Right kidney (tissue), 1 donor: ENCODE results near the gene HPS4.
"Not testable (repeated sequence)": the region's sequence is repeated elsewhere in the genome, so short reads cannot be mapped to it uniquely, and the experiment has no call there.

Source experiments
- DNase-seq: peaks from one replicate; pipeline ENCODE4 v3.0.0-alpha.2; 2016

HPS4 gene

DNA sequence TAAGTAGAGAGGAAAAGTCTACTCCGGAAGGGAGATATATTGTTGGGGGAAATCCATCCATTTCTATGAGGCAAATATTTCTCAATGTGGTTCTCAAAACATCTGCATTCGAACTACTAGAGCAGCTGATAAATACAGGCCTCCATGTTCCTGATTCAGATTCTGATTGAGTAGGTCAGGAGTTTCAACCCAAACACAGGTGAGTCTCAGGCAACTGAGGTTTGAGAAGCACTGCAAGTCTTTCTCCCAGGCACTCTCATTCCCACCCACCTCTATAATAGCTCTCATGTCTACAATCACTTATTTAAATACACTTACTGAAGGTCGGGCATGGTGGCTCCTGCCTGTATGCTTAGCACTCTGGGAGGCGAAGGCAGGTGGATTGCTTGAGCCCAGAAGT is 69.2 kb downstream of the HPS4 start:
- no peak for DNase-seq

DNA sequence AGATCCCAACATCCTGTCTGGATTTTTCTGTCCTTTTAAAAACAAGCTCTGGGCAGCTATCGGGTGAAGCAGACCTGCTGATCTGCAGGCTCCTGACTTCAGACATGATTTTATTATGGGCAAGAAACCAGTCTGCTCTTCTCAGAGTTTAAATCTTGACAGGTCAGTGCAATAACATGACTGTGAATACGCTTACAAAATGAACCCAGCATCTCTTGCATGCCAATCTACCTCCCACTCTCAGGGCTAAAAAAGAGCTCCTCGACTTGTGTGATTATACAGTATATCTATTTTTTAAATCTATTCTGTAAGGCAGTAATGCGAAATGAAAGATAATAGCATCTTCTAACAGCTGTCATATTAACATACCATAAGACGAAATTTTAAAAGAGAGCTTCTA is 73.2 kb downstream of the HPS4 start:
- no peak for DNase-seq

DNA sequence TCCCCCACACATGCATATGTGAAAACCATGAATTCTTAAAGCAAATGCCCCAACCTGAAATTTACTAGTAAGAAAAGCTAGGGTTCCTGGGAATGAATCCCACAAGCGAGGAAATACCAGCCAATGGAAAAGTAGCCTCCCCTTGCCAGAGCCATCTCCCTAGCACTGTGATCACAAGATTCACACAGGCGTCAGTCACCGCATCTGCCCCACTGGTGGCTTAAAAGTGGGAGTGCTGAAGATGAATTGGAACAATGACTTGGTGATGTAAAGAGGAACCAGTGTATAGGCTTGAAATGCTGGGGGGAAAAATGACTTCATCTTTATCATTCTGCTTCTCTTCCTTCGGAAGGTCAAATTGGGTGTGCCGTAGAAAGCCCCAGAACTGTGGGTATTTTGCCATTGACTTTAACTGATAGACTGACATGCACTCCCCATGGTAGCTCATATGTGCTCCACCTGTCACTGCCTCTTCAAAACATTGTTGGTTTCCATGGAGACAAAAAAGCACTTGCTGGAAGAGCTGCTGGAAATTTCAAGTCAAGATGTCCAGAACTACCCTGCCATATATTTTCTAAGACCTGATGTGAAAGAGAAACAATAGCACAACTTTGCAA is 73.8 kb downstream of the HPS4 start:
- no peak for DNase-seq

DNA sequence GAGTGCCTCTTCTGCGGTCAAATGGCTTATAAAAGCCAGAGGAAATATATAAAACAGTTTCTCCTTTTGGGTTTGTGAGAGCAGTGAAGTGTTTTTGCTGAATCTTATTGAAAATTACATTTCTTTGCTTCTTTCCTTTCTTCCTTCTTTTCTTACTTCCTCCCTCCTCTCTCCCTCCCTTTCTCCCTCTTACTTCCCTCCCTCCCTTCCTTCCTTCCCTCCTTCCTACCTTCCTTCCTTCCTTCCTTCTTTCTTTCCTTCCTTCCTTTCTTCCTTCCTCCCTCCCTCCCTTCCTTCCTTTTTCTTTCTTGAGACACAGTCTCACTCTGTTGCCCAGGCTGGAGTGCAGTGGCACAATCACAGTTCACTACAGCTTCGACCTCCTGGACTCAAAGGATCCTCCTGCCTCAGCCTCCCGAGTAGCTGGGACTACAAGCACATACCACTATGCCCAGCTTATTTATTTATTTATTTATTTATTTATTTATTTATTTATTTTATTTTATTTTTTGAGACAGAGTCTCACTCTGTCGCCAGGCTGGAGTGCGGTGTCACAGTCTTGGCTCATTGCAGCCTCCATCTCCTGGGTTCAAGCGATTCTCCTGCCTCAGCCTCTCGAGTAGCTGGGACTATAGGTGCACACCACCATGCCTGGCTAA is 74.9 kb downstream of the HPS4 start:
- not testable (repeated sequence) for DNase-seq

DNA sequence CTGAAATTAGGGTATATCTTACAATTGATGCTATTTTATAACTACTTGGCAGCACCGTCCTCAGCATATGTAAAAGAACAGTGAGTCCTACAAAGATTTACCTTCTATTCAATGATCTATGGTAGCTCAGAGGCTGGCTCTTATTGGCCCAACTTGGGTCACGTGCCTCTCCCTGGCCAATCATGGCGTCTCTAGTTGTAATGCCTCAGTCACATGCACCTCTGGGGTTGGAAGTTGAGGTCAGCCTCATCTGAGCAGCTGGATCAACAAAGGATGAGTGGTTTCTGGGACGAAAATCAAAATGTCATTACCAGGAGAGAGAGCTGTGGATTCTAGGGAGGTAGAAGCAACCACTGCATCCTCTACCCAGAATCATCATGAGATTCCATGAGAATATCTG is 77.5 kb downstream of the HPS4 start:
- no peak for DNase-seq

DNA sequence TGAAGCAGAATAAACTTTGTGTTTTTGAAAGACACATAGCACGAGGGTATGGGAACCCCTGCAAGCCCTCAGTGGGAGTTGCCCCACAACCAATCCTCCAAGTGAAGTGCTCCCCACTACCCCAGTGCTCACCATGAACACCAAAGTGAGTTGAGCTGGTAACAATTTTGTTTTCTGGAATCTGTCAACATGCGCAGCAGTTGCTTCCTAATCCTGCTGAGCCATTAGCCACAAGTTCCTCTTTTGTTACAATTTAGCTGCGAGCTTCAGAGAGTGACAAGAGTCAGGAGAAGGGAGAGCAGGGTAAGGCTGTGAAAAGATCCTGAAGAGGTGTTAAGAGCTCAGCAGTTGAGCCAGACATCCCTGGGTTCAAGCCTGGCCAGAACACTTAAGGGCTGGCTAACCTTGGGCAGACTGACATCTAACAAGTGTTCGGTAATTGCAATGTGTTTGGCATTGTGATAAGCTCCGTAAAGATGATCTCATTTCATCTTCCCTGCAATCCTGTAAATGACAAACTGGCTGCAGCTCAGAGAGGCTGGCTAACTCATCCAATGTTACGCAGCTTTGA is 78.6 kb downstream of the HPS4 start:
- no peak for DNase-seq

DNA sequence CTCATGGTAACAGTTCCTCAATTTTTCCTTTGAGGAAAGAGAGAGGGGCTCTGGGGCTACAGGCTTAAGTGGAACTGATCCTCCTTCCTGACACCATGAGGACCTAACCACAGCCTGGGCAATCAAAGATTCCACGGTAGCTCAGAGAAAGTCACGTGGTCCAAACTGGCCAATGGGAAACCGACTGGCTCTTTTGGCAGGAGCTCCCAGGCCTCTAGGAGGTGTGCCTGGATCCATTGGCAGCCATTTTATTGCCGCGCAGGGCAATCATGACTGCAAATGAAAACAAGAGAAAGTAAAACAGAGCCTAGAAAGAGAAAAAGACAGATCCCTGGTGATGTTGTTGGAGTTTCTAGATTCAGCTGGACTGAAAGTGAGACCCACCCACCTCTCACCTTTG is 81.9 kb downstream of the HPS4 start:
- DNase-seq, result no peak
